ENCODE measurements around the gene SNAP23.

SNAP23 gene

DNA sequence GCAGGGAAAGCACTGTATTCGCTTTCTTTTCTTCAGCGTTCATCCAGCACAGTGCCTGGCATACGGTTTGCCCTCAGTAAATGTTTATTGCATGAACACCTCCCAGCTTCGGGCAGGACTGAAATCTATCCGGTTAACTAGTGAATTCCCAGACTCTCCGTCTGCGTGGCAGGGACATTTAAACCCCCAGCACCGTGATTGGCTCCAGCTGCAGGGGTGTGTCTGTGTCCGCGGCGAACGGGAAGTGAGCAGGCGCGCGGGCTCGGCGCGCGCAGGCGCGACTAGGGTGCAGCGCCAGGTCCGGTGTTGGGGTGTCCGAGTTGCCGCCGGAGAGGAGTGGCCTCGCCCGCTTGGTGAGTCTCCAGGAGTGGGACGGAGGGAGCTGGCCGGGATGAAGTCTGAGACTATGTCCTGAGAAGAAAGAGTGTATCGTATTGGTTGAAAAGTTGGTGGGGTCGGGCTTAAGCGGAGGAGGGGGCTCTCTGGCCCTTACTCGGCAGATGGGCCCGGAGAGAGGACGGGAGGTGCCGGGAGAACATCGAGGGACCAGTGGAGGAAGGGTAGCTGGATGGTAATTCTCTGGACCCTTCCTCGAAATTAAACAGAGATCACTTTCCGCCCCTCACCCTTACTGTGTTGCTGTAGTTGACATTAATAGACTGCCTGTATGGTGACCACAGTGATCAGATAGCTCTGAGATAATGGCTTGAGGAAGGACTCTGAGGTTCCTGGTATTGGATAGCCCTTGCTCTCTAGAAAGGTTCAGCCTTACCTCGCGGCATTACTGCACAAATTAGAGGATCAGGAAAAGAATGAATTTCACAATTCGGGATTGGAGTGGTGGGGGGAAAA lies at the start of gene SNAP23:
Gene SNAP23, plus strand, starts transcription at position 274 of the 852 bp plus-strand sequence. CDS start 16,213 bp downstream, outside the sequence.
- peak; percentile 97 for DNase-seq (ENCODE audit: low spot score)

GRCh38 chr15:42447599-42447998 lies 47.8 kb upstream of the SNAP23 start:
- DNase-seq (ENCODE audit: low spot score), result no peak

DNA sequence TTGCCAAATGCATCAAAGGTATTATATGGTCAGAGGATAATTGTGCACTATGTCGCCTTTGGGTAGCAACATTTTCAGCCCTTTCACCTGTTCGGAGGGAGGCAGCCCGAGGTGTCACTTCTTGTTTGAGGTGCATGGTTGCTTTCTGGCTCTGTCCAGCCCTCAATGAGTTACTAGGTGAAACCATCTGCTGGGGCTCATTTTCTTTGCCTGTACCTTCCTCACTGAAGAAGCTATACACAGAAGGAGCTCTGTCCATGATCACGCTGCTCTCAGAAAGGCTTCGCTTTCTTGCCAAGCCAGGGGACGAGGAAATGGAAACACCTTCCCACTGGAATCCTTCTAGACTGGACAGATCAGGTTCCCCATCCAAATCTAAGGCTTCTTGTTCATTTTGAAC lies 47.2 kb upstream of the SNAP23 start:
- DNase-seq (ENCODE audit: low spot score), result no peak

DNA sequence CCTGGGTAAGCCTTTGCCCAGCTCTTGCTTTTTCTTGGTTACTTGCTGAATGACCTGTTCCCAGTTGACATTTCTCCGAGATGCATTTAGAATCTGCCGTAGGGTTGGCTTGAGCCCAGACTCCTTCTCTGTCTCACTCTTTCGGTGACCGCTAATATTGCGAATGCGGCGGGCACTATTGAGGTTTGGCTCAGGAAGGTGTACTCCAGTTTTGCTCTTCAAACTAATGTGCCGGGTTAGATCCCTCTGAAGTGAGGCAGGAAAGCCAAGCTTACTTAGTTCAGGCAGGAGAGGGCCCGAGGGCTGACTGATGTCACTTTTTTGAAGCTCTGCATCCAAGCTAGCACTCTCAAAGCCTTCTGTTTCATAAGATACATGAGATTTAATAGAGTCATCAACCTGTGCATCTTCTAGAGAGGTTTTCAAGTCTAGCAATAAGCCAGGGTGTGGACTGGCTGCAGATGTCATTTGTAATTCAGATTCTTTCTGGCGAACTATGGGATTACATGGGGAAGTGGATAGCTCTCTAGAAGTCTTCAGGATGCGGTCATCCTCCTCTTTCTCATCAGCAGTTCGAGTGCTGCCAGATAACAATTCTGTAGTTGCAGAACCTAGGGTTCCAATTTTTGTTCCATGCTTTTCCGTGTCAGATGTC lies 45.5 kb upstream of the SNAP23 start:
- DNase-seq (ENCODE audit: low spot score), result no peak

GRCh38 chr15:42450425-42450790 lies 45.0 kb upstream of the SNAP23 start:
- no peak for DNase-seq (ENCODE audit: low spot score)

DNA sequence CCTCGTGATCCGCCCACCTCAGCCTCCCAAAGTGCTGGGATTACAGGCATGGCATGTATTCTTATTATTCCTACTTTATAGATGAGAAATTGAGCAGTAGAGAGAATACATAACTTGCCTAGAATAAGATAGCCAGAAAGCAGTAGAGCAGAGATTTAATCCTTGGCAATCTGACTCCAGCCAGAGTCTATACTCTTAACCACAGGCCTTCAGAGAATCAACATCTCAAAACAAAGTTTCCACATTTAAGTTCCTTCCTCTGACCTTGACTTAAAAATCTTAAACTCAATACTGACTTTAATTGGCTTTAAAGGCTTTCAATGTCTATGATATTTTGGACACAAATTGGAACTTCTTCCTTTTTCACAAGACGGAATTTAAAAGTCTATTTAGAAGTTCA lies 41.6 kb upstream of the SNAP23 start:
- no peak for DNase-seq (ENCODE audit: low spot score)

DNA sequence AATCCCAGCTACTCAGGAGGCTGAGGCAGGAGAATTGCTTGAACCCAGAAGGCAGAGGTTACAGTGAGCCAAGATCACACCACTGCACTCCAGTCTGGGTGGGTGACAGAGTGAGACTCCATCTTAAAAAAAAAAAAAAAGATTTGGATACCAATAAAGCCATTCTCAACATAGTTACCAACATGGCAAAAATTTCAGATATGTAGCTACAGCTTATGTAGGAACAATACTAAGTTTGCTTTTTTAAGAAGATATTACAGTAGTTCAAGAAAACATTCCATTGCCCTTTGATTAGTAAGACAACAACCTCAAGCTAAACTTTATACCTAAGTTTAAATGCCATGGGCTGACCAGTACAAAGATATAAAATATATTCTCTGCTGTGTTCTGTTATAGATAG lies 38.9 kb upstream of the SNAP23 start:
- DNase-seq (ENCODE audit: low spot score), result no peak

DNA sequence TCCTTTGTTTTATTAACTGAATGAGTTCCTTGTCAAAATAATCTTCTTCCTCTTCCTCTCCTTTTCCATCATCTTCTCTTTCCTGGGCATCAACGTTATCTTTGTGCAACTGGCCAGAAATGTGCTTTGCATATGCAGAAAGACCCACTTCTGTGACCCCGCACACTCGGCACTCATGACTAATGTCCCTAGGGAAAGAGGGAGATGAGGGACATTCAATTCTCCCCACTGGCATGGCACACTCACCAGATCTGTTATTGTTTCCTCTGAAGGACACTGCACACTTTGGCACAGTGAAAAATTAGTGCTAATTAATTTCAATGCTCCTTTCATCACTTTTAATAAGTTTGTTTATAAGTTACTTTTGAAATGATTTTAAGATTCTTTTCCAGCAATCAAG lies 38.5 kb upstream of the SNAP23 start:
- DNase-seq (ENCODE audit: low spot score), result no peak

DNA sequence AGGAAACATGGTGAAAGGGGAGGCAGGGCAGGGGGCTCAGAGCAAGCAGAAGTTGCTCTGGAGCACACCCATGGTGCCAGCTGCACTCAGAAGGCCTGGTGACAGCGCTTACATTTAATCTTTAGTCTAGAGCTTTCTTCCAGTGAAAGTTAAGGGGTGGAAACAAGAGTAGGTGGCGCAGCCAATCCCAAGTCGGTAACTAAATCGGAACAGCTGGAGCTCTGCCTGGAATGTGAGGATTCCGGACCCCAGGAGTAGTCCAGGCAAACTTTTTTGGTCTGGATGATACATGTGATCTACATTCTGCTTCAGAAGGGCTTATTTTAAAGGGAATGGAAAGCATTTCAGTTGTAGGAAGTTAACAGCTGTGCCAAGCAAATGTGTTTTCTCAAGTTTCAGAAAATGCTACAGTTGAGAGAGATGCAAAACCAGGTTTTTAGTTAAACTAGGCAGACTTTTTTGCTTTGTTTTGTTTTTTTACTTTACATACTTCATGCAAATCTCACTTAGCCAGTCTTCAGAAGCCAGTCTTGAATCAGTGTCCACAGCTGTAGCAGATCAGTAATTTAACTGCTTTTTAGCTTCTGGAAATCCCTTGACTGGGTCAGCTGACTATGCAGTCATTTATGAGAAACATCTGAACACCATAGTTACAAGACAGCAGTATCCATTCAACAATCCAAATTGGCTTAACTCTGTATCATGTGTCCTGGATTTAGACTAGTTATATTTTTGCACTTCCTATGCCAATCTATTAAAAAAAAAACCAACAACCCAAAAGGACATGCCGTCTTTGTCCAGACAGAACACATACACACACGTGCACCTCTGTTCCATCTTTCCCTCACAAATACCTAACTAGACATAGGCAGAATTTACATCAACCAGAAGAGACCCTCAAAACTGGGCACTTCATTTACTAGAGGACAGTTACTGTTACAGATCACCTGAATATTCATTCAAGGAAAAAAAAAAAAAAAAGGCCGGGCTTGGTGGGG lies 37.7 kb upstream of the SNAP23 start:
- peak; percentile 73 for DNase-seq (ENCODE audit: low spot score)

DNA sequence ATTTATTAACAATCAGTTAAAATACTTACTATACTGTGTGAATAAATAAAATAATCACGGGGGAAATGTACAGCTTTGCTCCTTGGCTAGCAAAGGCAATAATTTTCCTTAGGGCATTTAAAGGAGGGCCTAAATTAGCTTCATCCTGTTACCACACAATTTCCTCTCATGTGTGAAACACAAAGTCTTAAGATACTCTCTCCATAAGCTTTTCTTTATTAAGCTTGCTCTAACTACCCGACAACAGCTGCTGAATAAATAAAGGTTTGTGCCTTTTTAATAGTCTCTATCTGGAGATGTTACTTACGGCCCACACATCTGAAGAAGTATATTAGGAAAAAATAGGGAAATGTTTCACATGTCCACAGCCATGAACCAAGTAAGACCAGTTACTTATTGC lies 34.2 kb upstream of the SNAP23 start:
- no peak for DNase-seq (ENCODE audit: low spot score)

GRCh38 chr15:42465520-42466259 lies 29.7 kb upstream of the SNAP23 start:
- DNase-seq (ENCODE audit: low spot score), result no peak

DNA sequence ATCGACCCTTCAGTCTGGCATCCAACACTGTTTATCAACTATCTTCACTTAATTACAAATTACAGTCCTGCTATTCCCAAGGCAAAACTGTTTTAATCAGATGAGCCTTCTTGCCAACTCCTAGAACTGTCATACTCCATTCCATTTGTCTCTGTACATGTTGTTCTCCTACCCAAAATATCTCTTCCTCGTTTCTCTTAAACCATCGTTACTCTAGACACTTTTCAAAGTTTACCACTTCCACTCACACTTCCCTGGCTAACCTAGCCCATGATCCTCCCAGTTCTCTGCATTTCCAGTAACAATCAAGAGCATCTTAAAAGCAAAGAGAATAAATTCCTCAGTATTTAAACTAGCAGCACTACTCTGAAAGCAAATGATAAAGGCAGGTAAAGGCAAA lies 24.4 kb upstream of the SNAP23 start:
- no peak for DNase-seq (ENCODE audit: low spot score)

DNA sequence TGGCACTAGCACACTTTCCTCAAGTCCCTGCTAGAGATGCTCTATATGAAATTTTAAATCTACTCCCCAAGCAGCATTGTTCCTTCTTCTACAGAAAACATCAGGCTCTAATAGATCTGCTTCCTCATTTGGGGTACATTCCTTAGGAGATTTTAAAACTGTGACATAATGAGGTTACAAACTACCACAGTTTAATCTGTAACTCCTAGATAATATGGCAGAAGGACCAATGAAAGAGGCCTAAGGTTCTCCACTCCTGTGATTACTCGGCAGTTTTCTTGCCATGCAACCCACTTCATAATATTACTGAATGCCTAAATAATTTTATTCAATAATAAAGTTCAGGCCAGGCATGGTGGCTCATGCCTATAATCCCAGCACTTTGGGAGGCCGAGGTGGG lies 20.6 kb upstream of the SNAP23 start:
- peak; percentile 50 for DNase-seq (ENCODE audit: low spot score)

DNA sequence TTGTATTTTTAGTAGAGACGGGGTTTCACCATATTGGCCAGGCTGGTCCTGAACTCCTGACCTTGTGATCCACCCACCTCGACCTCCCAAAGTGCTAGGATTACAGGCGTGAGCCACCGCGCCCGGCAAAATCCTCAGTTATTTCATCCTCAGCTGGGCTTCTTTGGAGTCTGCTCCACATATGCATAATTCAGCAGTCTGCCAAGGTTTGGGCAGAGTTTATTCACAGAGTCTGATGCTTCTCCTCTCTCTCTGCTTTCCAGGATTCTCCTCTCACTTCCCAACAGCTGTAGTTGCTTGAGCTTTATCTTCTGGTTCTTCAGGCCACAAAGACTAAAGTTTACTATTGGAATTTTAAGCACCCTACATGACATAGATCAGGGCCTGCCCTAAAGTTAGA lies 12.7 kb upstream of the SNAP23 start:
- DNase-seq (ENCODE audit: low spot score), result no peak

DNA sequence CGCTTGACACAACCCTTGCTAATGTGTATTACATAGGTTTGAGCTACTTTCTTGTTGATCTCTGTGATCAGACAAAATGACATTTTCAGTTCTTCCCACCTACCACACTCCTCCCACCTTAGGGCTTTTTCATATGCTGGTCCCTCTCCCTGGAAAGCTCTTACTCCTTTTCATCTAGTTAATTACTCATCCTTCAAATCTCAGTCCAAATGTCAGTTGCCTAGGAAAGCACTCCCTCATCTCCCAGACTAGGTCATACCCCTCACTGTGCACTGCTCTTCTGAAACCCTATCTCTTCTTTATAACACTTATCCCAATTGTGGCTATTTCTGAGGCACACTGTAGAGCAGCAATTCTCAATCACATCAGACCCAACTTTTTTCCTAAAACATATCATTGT lies 11.8 kb upstream of the SNAP23 start:
- no peak for DNase-seq (ENCODE audit: low spot score)

DNA sequence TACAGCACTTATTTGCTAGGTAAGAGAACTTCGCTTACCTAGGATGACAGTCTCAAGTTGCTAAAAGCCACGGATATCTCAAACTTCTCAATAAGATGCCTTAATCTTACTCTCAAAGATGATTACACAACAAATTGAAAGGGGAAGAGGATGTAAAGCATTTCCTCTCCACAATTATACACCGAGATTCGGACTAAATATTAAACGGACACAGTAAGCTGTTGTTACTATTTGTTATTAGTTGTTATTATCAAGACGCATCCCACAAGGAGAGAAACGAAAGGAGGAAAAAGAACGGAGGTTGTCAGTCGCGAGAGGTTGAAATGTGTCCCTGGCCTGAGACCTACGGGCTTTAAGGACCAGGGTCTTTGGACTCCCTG lies 5.2 kb upstream of the SNAP23 start:
- DNase-seq (ENCODE audit: low spot score), result peak; percentile 15

DNA sequence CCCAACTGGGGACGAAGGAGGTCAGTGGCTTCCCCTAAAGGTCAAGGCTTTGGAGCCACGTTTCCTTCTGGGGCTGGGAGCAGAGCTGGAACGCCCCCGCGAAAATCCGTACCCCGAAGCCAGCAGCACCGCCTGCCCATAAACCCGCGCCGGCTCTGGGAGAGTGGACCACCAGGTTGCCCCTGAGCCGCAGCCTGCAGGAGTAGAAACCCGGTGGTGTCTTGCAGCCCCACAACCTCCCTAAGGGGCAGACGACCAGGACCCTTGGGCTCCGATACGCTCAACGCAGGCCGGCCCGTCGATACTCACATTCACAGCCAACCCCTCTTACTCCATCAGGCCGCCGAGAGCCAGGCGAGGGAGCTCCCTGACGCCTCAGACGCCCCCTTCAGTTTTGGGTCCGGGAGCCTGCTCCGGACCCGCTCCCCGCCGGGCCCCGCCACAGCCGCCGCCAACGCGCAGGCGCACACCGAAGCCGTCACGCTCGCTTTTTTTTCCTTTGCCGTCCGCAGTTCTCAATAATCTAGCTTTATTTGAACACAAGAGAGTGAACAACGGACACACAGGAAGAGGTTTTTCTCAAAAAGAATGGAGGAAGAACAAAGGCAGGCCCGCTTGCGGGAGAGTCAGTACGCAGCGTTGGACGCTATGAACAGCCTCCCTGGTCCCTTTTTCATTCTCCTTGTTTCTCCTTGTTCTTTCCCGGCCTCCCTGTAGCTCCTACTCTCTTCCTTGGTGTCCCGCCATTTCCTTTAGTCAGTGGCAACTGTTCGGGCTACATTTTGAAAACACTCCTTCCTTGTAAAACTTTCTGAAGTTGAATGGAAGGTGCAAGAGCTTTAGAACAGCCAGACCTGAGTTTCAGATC lies 4.5 kb upstream of the SNAP23 start, which contains the start of gene ZNF106:
Gene ZNF106, minus strand, starts transcription at position 471 of the 868 bp plus-strand sequence. CDS start 18,852 bp downstream, outside the sequence.
- DNase-seq (ENCODE audit: low spot score), result peak; percentile 93

- peak; percentile 91 for DNase-seq (ENCODE audit: low spot score)
Observed at GRCh38 chr15:42491539-42492225, 3.8 kb upstream of the SNAP23 start.

DNA sequence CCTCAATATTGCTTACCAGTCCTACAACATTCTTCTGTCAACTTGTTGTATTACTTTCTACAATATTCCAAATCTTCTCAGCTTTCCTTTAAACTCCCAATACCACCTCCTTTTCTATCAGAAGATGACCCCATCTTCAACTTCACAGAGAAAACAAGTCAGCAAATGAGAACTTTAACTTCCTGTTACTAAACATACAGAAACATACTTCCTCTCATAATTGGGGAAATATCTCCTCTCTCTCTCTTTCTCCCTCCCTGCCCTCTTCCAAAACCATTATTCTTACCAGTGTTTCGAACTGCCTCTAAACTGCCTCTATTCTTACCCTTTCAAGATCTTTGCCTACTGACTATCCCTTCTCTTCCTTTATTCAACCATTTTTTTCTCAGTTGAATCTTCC lies 1.8 kb upstream of the SNAP23 start:
- DNase-seq (ENCODE audit: low spot score), result no peak

- DNase-seq (ENCODE audit: low spot score), result peak; percentile 83
Observed at GRCh38 chr15:42494998-42495360, 455 bp upstream of the SNAP23 start.

Measured in kidney tubule cell (primary cell).